HT1080 (cell line): ENCODE measurements around the gene MAK. TPM values are rescaled to one million over a fixed set of nuclear protein-coding genes. Genes with fewer than 3 reads are reported as not detected.
A peak's percentile ranks its signal among the peaks of the same experiment; 100 is the strongest.
"Not testable (repeated sequence)": the region's sequence is repeated elsewhere in the genome, so short reads cannot be mapped to it uniquely, and the experiment has no call there.

Experiments
- DNase-seq: peaks from one replicate; pipeline ENCODE4 v3.0.0-alpha.2; 2015; ENCODE audit warnings: low read depth
- total RNA-seq: library from RNA; depleted of rRNA; stranded (reverse); fragments of >200 nt; shearing (Covaris generic); gene quantifications from 2 replicates; pipeline ENCODE4 v1.2.3, GENCODE V29; 2014

Gene MAK
- total RNA-seq, 1 experiment from 2014 or later, result not detected

GRCh38 chr6:10779076-10779475 lies 59.3 kb downstream of the MAK start:
- DNase-seq, result no peak

GRCh38 chr6:10778230-10778629 lies 60.1 kb downstream of the MAK start:
- no peak for DNase-seq

GRCh38 chr6:10771371-10771894 lies 66.9 kb downstream of the MAK start:
- DNase-seq, result no peak

- no peak for DNase-seq
These were observed 68.9 kb downstream of the MAK start for GRCh38 chr6:10769419-10769818.

GRCh38 chr6:10763006-10763405 lies 75.3 kb downstream of the MAK start:
- DNase-seq, result peak; percentile 23

DNA sequence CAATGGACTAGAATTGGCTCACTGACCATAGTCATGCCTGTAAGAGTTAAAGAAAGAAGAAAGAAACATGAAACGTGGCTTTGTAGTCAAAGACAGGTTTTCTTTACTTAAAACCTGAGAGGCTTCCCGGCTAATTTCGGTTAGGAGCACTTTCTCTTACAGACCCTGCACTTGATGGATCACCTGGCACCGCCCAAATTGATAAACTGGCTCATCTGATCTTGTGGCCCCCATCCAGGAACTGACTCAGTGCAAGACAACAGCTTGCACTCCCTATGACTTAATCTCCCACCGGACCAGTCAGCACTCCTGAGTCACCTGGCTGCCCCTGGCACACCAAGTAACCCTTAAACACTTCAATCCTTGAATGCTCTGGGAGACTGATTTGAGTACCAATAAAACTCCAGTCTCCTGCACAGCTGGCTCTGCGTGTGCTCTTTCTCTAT lies 78.4 kb downstream of the MAK start:
- peak; percentile 93 for DNase-seq

- peak; percentile 93 for DNase-seq
These were observed 79.0 kb downstream of the MAK start for GRCh38 chr6:10759312-10759839.

DNA sequence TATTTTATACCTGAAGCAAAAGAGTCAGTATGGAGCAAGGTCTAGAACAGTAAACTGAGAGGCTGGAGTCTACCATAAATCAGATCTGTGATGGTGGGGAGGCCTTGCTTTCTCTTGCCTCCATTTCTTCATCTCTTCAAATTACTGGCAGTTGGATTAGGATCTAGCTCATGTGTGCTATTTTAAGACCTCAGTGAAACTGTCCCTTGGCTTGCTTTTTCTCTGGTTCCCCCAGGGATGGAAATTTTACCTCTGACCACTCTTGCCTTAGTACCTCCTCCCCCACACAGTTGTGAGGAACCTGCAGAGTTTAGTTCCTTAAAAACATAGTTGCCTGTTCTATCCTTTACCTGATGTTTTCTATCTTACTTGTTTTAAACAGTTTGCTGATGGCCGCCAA lies 82.3 kb downstream of the MAK start:
- DNase-seq, result no peak

- not testable (repeated sequence) for DNase-seq
These were observed 86.6 kb downstream of the MAK start for GRCh38 chr6:10751757-10752156.

- not testable (repeated sequence) for DNase-seq
These were observed 87.8 kb downstream of the MAK start for GRCh38 chr6:10750568-10750967.

DNA sequence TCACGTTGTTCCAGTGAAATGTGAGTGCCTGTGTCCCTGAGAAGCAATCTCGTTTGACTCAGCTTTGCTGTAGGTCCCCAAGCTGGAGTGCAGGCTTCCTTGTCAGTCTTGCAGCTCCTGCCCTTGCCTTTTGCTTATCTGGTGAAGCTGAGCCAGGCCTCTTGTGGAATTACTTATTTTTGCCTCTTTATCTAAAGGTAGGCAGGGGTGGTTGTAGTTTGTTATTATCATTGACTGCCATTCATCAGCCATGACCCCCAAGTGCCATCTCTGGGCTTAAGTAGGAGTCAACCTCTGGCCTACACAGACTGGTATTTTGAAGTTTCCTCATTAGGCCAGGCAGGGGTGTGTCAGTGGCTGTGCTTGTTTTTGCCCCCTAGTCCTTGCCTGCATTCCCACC lies 88.6 kb downstream of the MAK start:
- DNase-seq, result no peak

- peak; percentile 96 for DNase-seq
These were observed 90.9 kb downstream of the MAK start, which contains the start of gene TMEM14B for GRCh38 chr6:10747251-10747972. TMEM14B (plus strand) TSS chr6:10747805; CDS start chr6:10749246, 1,441 bp downstream.

DNA sequence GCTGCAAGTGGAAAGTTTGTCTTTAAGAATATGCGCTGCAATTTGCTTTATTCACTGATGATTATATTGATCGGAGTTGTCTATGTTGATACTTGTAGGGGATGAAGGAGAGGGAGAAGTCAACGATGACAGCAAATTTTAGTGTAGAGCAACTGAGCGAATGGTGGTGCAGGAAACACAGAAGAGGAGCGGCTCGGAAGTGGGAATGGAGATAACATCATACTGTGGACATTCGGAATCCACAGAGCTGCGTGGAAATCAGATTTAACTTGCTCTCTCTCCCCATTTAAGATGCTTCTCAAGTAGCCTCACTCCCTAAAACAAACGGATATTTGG lies 91.5 kb downstream of the MAK start:
- no peak for DNase-seq

- DNase-seq, result no peak
These were observed 93.2 kb downstream of the MAK start for GRCh38 chr6:10745116-10745515.

- DNase-seq, result no peak
These were observed 94.8 kb downstream of the MAK start for GRCh38 chr6:10743515-10743914.

DNA sequence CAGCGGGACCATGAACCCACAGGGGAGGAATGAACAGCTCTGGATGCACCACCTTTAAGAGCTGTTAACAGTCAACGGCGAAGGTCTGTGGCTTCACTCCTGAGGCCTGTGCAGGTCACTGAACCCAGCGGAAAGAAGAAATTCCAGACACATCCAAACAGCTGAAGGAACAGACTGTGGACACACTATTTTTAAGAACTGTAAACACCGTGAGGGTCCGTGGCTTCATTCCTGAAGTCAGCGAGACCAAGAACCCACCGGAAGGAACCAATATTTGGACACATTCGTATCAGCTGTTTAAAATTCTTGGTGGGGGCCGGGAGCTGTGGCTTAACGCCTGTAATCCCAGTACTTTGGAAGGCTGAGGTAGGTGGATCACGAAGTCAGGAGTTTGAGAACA lies 96.1 kb downstream of the MAK start:
- no peak for DNase-seq

DNA sequence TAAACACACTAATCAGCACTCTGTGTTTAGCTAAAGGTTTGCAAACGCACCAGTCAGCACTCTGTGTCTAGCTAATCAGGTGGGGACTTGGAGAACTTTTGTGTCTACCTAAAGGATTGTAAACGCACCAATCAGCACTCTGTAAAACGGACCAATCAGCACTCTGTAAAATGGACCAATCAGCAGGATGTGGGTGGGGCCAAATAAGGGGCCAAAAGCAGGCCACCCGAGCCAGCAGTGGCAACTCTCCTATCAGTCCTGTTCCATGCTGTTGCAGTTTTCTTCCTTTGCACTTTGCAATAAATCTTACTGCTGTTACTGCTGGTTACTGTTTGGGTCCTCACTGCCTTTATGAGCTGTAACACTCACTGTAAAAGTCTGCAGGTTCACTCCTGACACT lies 96.7 kb downstream of the MAK start:
- not testable (repeated sequence) for DNase-seq

DNA sequence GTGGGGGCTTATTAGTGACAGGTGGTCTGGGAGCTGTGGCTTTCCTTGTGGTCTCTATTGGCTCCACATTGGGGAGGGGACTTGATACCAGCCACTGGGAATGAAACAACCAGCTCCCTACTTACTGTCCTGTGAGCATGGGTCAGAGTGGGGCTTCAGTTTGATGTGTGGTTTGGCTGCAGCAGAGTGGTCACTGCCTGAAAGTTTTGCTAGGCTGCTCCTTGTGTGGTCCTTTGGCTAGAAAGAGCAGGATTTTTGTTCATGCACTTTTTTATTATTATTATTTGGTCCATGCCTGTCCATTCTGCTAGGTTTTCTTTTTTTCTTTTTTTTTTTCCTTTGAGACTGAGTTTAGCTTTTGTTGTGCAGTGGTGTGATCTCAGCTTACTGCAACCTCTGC lies 98.3 kb downstream of the MAK start:
- DNase-seq, result no peak

- DNase-seq, result no peak
These were observed 101.6 kb downstream of the MAK start for GRCh38 chr6:10736731-10737130.

GRCh38 chr6:10733863-10734262 lies 104.5 kb downstream of the MAK start:
- no peak for DNase-seq

DNA sequence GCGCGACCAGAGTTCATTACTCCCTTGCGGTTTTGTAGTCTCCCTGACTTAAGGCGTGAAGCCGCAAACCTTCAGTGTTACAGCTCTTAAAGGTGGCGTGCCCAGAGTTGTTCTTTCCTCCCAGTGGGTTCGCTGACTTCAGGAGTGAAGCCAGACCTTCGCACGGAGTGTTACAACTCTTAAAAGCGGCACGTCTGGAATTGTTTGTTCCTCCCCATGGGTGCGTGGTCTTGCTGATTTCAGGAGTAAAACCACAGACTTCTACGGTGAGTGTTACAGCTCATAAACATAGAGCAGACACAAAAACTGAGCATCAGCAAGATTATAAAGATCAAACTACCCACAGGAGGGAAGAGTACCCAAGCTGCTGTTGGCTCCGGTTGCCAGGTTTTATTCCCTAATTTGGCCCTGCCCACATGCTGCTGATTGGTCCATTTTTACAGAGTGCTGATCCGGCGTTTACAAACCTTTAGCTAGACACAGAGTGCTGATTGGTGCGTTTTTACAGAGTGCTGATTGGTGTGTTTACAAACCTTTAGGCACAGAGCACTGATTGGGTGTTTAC lies 105.1 kb downstream of the MAK start:
- no peak for DNase-seq

DNA sequence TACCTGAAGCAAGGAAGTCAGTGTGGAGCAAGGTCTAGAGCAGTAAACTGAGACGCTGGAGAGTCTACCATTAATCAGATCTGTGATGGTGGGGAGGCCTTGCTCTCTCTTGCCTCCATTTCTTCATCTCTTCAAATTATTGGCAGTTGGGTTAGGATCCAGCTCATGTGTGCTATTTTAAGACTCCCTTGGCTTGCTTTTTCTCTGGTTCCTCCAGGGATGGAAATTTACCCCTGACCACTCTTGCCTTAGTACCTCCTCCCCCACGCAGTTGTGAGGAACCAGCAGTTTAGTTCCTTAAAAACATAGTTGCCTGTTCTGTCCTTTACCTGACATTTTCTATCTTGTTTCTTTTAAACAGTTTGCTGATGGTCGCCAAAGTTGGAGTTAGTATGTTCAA lies 108.1 kb downstream of the MAK start:
- no peak for DNase-seq

DNA sequence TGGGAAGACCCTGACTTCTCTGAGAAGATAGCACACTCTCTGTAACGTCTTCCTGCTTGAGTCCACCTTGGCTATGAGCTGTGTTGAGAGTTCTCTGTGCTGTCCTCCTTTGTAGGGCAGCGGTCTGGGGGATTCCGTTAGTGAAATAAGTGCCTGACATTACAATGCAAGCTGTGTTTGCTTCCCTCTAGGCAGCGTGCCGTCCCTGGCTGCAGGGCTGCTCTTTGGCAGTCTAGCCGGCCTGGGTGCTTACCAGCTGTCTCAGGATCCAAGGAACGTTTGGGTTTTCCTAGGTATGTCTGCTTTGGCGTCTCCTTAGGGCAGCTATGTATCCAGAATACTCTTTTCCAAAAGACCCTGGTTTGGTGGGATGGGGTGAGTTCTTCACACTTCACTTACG lies 112.6 kb downstream of the MAK start:
- no peak for DNase-seq
